ENCODE results near the gene APOL4. TPM values are rescaled to one million over a fixed set of nuclear protein-coding genes. Genes with fewer than 3 reads are reported as not detected.

The APOL4 gene
- total and polyA plus RNA-seq, 2 of the 4 experiments (the other 2 are of a cell fraction) = 0.07 TPM; not detected in 1

GRCh38 chr22:36204632-36205015, 3.0 kb upstream of the APOL4 start:
- no TSS peak for BruUV-seq (replicated peaks)
- no peak overlapping the region for H3K56ac ChIP-seq (ENCODE audit: extremely low read depth, insufficient read depth, low read length)
- in situ Hi-C loops (cut with MboI; ENCODE audit: low sequenced_read_pairs) = no loop called here
- H3K9me3 ChIP-seq (ENCODE audit: control insufficient read depth, insufficient read depth, low read length) = 0 out of 2 replicates have a peak, but pooled peaks cover 1% of the 10 kb centered on the region
- no peak overlapping the region for H2AK9ac ChIP-seq (replicated peaks; ENCODE audit: low read depth, low read length, poor library complexity)
- POLR2A ChIA-PET (ENCODE audit: unreplicated experiment) = interaction anchor here (1.2 kb wide), 1 partner anchor 35 kb away, joined by 3 read pairs; the partner anchor contains the start of gene APOL2
- dilution Hi-C loops (cut with HindIII; ENCODE audit: low sequenced_read_pairs, unreplicated experiment) = no loop called here
- H3K9me1 ChIP-seq (ENCODE audit: insufficient read depth, low read length) = no peaks in the 10 kb centered on the region
- peaks cover 3% of the 10 kb centered on the region for H3K27me3 ChIP-seq (ENCODE audit: control insufficient read depth, insufficient read depth, low read length)
- H3K36me3 ChIP-seq (ENCODE audit: control insufficient read depth, insufficient read depth, low read length) = no peaks in the 10 kb centered on the region
- 0% methylated on average over 1 of the region's 6 CpGs; no CpG with 5 or more reads in 1 of the 2 experiments for WGBS, 2 experiments (ENCODE audit: extremely low coverage in 2 of 2, insufficient read length in 1 of 2)
- H3K79me1 ChIP-seq (ENCODE audit: low read depth in 1 of 2, low read length in 2 of 2) = no peaks in the 10 kb centered on the region
- H4K20me1 ChIP-seq (ENCODE audit: insufficient read depth, low read length) = no peaks in the 10 kb centered on the region
- peaks cover 2% of the 10 kb centered on the region; the same call in 1 of the 2 replicates for H3K4me1 ChIP-seq (ENCODE audit: control insufficient read depth, insufficient read depth, low read length)
- H3K27ac ChIP-seq (ENCODE audit: insufficient read depth, low read length) = no peak overlapping the region
- no peak overlapping the region for H2BK120ac ChIP-seq (ENCODE audit: low read depth, low read length)
- H3K4ac ChIP-seq (ENCODE audit: low read depth, low read length) = no peak overlapping the region
- H4K8ac ChIP-seq (ENCODE audit: low read depth in 2 of 2, low read length in 2 of 2) = no peak overlapping the region
- CTCF ChIA-PET = no interaction called here
- H4K5ac ChIP-seq (ENCODE audit: low read depth, low read length) = no peak overlapping the region
- no peak for DNase-seq
- no peak overlapping the region for H3K18ac ChIP-seq (ENCODE audit: low read depth, low read length)
- no peak overlapping the region for H3K14ac ChIP-seq (replicated peaks; ENCODE audit: low read depth, low read length)
- H2BK5ac ChIP-seq (ENCODE audit: low read depth, low read length, poor library complexity, severe bottlenecking) = no peak overlapping the region
- intact Hi-C loops (cut with micrococcal nuclease) = no loop called here
- H3K4me2 ChIP-seq (ENCODE audit: low read depth, low read length) = no peak overlapping the region
- no peak overlapping the region for H2AFZ ChIP-seq (replicated peaks; ENCODE audit: low read length, poor library complexity)
- no peak for ATAC-seq (ENCODE audit: low read depth)
- no peak for TF ChIP-seq RAD21 (IDR thresholded peaks at IDR 0.05; ENCODE audit: low read length)
- TF ChIP-seq BHLHE40 (IDR thresholded peaks at IDR 0.05; ENCODE audit: low read depth, low read length) = no peak
- TF ChIP-seq USF2 (IDR thresholded peaks at IDR 0.05; ENCODE audit: low read depth, low read length) = no peak
- no peak for TF ChIP-seq MAZ (IDR thresholded peaks at IDR 0.05; ENCODE audit: borderline replicate concordance, low read depth, low read length)
- TF ChIP-seq POLR2A (IDR thresholded peaks at IDR 0.05; ENCODE audit: low read depth, low read length) = no peak
- TF ChIP-seq MAFK (IDR thresholded peaks at IDR 0.05; ENCODE audit: low read depth, low read length) = no peak
- no peak for TF ChIP-seq FOS (IDR thresholded peaks at IDR 0.05; ENCODE audit: low read depth, low read length)
- TF ChIP-seq CEBPB (IDR thresholded peaks at IDR 0.05; ENCODE audit: low read depth, low read length) = no peak
- TF ChIP-seq RCOR1 (IDR thresholded peaks at IDR 0.05; ENCODE audit: insufficient replicate concordance, low read length) = no peak
- no peak for TF ChIP-seq CTCF (conservative IDR thresholded peaks at IDR 0.05; ENCODE audit: low read depth, low read length)
- no peak for TF ChIP-seq RFX5 (IDR thresholded peaks at IDR 0.05; ENCODE audit: low read depth, low read length)
- TF ChIP-seq CHD1 (IDR thresholded peaks at IDR 0.05; ENCODE audit: low read depth, low read length) = no peak
- no peak overlapping the region for H3K9ac ChIP-seq (ENCODE audit: low read depth, low read length)
- no peak overlapping the region for H2AK5ac ChIP-seq (ENCODE audit: low read depth, low read length)
- H2BK20ac ChIP-seq (ENCODE audit: low read depth, low read length) = no peak overlapping the region
- no peak overlapping the region for H2BK15ac ChIP-seq (ENCODE audit: low read depth, low read length)
- no peak overlapping the region for H4K91ac ChIP-seq (ENCODE audit: insufficient read depth, low read depth, low read length)
- no peak overlapping the region for H3K23ac ChIP-seq (ENCODE audit: low read depth, low read length)
- H3K4me3 ChIP-seq (ENCODE audit: insufficient read depth, low read depth, low read length) = no peak overlapping the region
